Suprapubic skin (tissue), 4 donors: ENCODE data around the gene C19orf25. TPM values are rescaled to one million over a fixed set of nuclear protein-coding genes. Genes with fewer than 3 reads are reported as not detected.

Source experiments
- DNase-seq, 2 donors: peaks; one replicate each; pipeline ENCODE4 v3.0.0-alpha.2; 2019; ENCODE audit warnings: low spot score in 2 of 2
- H3K27ac ChIP-seq: fragments of 200-600 bp; sonication (generic); one replicate; pipeline ENCODE4 v1.5.1; 2019
- H3K27me3 ChIP-seq: fragments of 200-600 bp; sonication (generic); one replicate; pipeline ENCODE4 v1.5.1; 2019
- H3K36me3 ChIP-seq: fragments of 200-600 bp; sonication (generic); one replicate; pipeline ENCODE4 v1.5.1; 2019
- H3K4me1 ChIP-seq: fragments of 200-600 bp; sonication (generic); one replicate; pipeline ENCODE4 v1.5.1; 2019
- H3K4me3 ChIP-seq: fragments of 200-600 bp; sonication (generic); one replicate; pipeline ENCODE4 v1.5.1; 2019; ENCODE audit warnings: mild to moderate bottlenecking
- H3K9me3 ChIP-seq: fragments of 200-600 bp; sonication (generic); one replicate; pipeline ENCODE4 v1.5.1; 2019
- EP300 ChIP-seq: sonication (generic); formaldehyde crosslinking; IDR thresholded peaks from one replicate; pipeline ENCODE4 v1.6.1; 2017; ENCODE audit warnings: antibody characterized with exemption
- POLR2A ChIP-seq, 2 donors: fragments of 450-650 bp; IDR thresholded peaks; one replicate each; pipeline ENCODE4 v1.6.1; 2017; ENCODE audit warnings: antibody characterized with exemption in 2 of 2, mild to moderate bottlenecking in 2 of 2, moderate library complexity in 2 of 2
- POLR2AphosphoS5 ChIP-seq, 3 donors: sonication (generic); formaldehyde crosslinking; IDR thresholded peaks; one replicate each; pipeline ENCODE4 v1.6.1; 2017; ENCODE audit warnings: antibody characterized with exemption in 3 of 3
- WGBS: methylation state at CpG from one replicate; pipeline ENCODE4 v1.1.5; 2018; 5-methylcytosine and 5-hydroxymethylcytosine counted together
- total RNA-seq, 4 donors: library from RNA; depleted of rRNA; stranded (reverse); fragments of >200 nt; gene quantifications; one replicate each; pipeline ENCODE4 v1.1.0, GENCODE V29; 2016
- TF ChIP-seq, protein P1 (sequence below), 2 donors: fragments of 200-600 bp in 1 of 2; fragments of 450-650 bp in 1 of 2; sonication (generic) in 1 of 2; IDR thresholded peaks; one replicate each; pipeline ENCODE4 v1.5.1; 2016 to 2019; ENCODE audit warnings: antibody characterized with exemption in 2 of 2, mild to moderate bottlenecking in 1 of 2, moderate library complexity in 1 of 2

Gene C19orf25
- total RNA-seq, 4 donors from 2014 or later = 25.1 to 41.2 (median 36.4) TPM

DNA sequence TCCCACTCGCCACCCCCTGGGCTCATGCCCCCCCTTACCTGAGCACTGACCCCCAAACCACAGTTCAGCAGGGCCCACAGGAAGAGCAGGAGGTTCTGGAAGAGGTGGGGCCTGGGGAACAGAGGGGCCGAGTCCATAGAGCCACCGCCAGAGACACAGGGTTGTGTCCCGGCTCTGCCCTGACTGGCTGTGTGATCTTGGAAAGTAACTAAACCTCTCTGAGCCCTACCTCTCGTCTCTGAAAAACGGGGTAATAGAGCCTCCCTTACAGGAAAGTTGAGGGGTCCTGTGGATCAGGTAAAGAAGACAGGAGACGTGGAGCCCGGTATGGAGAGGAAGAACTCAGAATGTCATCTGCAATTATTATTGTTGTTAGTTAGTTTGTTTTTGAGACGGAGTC, 31.8 kb upstream of the C19orf25 start:
- Histone ChIP-seq H3K27ac (no peak overlapping the region), H3K36me3 (no peaks in the 10 kb centered on the region), H3K27me3 (peaks cover 23% of the 10 kb centered on the region), H3K4me3 (no peak overlapping the region), H3K4me1 (peaks cover 45% of the 10 kb centered on the region), H3K9me3 (no peaks in the 10 kb centered on the region)
- no peak for DNase-seq
- 29% methylated on average over 7 of the region's 9 CpGs for WGBS
- no peak for TF ChIP-seq POLR2AphosphoS5 (IDR thresholded peaks at IDR 0.05)
- no peak for TF ChIP-seq EP300
- no peak for TF ChIP-seq POLR2A (IDR thresholded peaks at IDR 0.05)

DNA sequence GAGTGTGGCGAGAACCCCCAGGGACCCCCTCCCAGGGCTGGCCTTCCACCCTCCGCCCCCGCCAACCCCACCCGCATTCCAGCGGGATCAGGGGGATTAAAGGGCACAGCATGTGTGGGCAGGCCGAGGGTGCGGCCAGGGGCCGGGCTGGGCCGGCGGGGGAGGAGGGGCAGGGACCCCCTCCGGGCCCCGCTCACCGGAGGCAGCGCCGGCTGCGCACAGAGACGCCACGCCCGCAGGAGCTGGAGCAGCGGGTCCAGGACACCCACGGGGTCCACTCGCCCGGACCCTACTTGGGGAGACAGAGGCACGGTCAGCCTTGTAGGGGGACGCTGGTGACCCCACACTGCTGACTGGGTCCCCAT, 31.4 kb upstream of the C19orf25 start:
- H3K36me3 ChIP-seq = no peaks in the 10 kb centered on the region
- H3K4me3 ChIP-seq = no peak overlapping the region
- H3K27me3 ChIP-seq = peaks cover 23% of the 10 kb centered on the region
- WGBS = 40% methylated on average over 1 of the region's 25 CpGs
- DNase-seq = no peak
- H3K4me1 ChIP-seq = peaks cover 45% of the 10 kb centered on the region
- H3K27ac ChIP-seq = no peak overlapping the region
- TF ChIP-seq EP300 (no peak), POLR2AphosphoS5 (IDR thresholded peaks at IDR 0.05) (no peak), POLR2A (IDR thresholded peaks at IDR 0.05) (no peak)
- TF ChIP-seq, protein P1, sequence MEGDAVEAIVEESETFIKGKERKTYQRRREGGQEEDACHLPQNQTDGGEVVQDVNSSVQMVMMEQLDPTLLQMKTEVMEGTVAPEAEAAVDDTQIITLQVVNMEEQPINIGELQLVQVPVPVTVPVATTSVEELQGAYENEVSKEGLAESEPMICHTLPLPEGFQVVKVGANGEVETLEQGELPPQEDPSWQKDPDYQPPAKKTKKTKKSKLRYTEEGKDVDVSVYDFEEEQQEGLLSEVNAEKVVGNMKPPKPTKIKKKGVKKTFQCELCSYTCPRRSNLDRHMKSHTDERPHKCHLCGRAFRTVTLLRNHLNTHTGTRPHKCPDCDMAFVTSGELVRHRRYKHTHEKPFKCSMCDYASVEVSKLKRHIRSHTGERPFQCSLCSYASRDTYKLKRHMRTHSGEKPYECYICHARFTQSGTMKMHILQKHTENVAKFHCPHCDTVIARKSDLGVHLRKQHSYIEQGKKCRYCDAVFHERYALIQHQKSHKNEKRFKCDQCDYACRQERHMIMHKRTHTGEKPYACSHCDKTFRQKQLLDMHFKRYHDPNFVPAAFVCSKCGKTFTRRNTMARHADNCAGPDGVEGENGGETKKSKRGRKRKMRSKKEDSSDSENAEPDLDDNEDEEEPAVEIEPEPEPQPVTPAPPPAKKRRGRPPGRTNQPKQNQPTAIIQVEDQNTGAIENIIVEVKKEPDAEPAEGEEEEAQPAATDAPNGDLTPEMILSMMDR (IDR thresholded peaks at IDR 0.05) = no peak
- no peaks in the 10 kb centered on the region for H3K9me3 ChIP-seq

DNA sequence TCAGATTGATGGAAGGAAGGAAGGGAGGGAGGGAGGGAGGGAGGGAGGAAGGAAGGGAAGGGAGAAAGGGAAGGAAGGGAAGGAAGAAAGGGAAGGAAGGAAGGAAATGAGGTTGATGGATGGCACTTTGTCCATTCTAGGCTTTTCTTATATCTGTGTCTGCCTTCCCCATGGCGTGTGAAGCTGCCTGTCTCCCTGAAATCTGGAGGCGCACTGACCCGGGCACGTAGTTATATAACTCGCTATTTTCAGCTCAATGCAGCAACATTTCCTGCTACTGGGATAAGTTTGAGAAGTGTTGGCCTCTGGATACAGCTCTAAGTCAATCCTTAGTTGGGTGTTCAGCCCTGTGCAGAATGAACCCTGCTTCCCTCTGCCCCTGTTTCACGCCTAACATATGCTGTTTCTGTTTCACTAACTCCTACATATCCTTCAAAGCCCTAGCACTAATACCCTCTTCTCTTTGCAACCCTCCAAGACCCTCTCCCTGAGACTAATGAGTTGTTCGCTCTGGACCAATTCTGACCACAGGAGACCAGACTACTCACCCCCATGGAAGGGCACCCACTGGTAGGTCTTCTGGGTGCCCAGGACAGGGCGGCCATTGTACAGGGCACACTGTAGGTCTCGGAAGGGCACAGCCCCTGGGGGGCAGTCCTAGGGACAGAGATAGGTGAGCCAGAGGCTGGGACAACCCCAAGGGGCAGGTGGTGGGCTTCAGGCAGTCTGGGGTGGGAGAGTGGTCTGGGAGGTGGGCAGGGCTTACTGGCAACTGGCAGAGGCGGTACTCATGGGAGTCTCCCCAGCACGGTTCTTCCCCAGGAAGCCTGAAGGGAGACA, 30.8 kb upstream of the C19orf25 start:
- no peak for TF ChIP-seq POLR2A (IDR thresholded peaks at IDR 0.05)
- TF ChIP-seq, protein P1 (IDR thresholded peaks at IDR 0.05) = no peak
- no peak for TF ChIP-seq POLR2AphosphoS5 (IDR thresholded peaks at IDR 0.05)
- TF ChIP-seq EP300 = no peak
- H3K36me3 ChIP-seq = no peaks in the 10 kb centered on the region
- no peak overlapping the region for H3K4me3 ChIP-seq
- no peak overlapping the region for H3K27ac ChIP-seq
- H3K9me3 ChIP-seq = no peaks in the 10 kb centered on the region
- no peak for DNase-seq
- WGBS = 50% methylated on average over 11 of the region's 11 CpGs
- peaks cover 45% of the 10 kb centered on the region for H3K4me1 ChIP-seq
- peaks cover 23% of the 10 kb centered on the region for H3K27me3 ChIP-seq

DNA sequence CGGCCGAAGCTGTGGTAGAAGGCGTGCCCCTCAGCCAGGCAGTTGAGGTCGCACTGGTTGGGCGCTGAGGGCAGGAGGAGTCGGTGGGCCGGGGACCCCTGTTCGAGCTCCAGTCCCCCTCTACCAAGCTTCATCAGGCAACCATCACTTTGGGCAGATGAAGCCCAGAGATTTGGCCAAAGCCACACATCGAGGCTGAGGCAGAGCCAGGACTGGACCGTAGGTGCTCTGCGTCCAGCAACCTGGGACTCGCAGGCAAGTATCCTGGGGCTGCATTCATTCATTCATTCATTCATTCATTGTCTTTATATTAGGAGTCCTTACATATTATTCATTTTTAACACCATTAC, 29.5 kb upstream of the C19orf25 start:
- peaks cover 47% of the 10 kb centered on the region for H3K4me1 ChIP-seq
- DNase-seq = no peak
- H3K4me3 ChIP-seq = peak overlapping the region; percentile 34
- H3K9me3 ChIP-seq = no peaks in the 10 kb centered on the region
- H3K27ac ChIP-seq = no peak overlapping the region
- TF ChIP-seq, protein P1 (IDR thresholded peaks at IDR 0.05) = no peak
- no peak for TF ChIP-seq POLR2AphosphoS5 (IDR thresholded peaks at IDR 0.05)
- TF ChIP-seq POLR2A (IDR thresholded peaks at IDR 0.05) = no peak
- TF ChIP-seq EP300 = no peak
- H3K36me3 ChIP-seq = no peaks in the 10 kb centered on the region
- WGBS = 26% methylated on average over 5 of the region's 12 CpGs
- peaks cover 28% of the 10 kb centered on the region for H3K27me3 ChIP-seq

DNA sequence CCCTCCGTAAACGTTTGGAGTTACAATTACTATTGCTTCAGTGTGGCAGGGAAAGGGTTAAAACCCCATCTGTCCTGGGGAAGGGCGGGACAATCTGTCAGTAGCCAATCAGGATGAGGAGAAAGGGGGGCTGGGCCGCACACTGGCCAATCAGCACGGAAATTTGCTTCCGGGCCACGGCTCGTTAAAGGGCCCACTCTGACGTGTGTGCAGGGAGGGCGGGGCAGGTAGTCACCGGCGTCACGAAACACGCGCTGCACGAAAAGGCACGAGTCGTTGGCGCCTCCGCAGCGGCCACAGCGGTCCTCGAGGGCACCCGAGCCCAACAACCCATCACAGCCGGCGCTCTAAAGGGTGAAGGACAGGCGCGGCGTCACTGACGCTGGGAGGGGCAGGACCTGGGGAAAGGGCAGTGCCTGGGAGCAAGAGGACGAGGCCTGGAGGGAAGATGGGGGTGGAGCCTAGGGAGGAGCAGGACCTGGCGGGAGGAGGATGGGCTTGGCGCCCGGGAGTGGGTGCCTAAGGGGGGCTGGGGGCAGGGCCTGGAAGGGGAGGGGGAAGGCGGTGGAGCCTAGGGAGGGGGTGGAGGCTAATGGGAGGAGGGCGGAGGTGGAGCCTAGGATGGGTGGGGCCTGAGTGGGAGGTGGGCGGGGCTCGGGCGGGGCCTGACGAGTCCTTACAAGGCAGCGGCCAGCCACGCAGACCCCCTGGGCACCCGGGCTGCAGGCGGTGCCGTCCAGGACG, 28.9 kb upstream of the C19orf25 start:
- Histone ChIP-seq H3K27me3 (peaks cover 29% of the 10 kb centered on the region), H3K4me3 (peak overlapping the region; percentile 34), H3K4me1 (peaks cover 47% of the 10 kb centered on the region), H3K27ac (peak overlapping the region; percentile 49), H3K9me3 (no peaks in the 10 kb centered on the region), H3K36me3 (no peaks in the 10 kb centered on the region)
- 1% methylated on average over 23 of the region's 46 CpGs for WGBS
- DNase-seq = peak; percentile 94 to 97
- TF ChIP-seq EP300 (no peak), POLR2AphosphoS5 (IDR thresholded peaks at IDR 0.05) (peak in 1 of 3 donors; percentile 86)

DNA sequence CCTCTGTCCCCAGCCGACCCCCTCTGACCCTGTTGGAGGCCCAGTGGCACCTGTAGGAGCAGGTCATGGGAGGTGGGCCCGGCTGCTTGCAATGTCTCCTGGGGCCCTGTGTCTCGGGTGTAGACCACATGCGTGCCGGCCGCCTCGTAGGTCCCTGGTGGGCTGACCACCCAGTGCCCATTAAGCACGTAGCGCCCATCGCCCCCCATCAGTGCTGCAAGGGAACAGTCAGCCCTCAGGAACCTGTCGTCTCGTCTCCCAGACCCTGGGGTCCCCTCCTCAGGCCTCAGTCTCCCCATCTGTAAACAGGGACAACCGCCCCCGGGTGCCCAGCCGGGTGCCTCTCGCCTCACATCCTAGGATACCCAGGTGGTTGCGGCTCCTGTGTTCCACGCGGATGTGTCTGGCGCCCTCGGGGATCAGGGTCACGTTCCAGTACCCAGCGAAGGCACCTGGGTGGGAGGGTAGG, 28.2 kb upstream of the C19orf25 start:
- H3K27ac ChIP-seq = no peak overlapping the region
- peak in 1 of 2 donors; percentile 73 for DNase-seq
- peaks cover 26% of the 10 kb centered on the region for H3K27me3 ChIP-seq

More for the DNA sequence above, 28.2 kb upstream of the C19orf25 start:
- TF ChIP-seq, protein P1 (IDR thresholded peaks at IDR 0.05) = no peak
- TF ChIP-seq POLR2A (IDR thresholded peaks at IDR 0.05) (no peak), POLR2AphosphoS5 (IDR thresholded peaks at IDR 0.05) (no peak), EP300 (no peak)
- Histone ChIP-seq H3K9me3 (no peaks in the 10 kb centered on the region), H3K36me3 (no peaks in the 10 kb centered on the region), H3K4me1 (peaks cover 41% of the 10 kb centered on the region), H3K4me3 (peak overlapping the region; percentile 34)
- 58% methylated on average over 18 of the region's 23 CpGs for WGBS
